Measurements from ENCODE around the gene NPTN.
"Not testable (repeated sequence)": the region's sequence is repeated elsewhere in the genome, so short reads cannot be mapped to it uniquely, and the experiment has no call there.

Gene NPTN

GRCh38 chr15:73600413-73601335 lies 32.5 kb downstream of the NPTN start:
- no peak for DNase-seq

DNA sequence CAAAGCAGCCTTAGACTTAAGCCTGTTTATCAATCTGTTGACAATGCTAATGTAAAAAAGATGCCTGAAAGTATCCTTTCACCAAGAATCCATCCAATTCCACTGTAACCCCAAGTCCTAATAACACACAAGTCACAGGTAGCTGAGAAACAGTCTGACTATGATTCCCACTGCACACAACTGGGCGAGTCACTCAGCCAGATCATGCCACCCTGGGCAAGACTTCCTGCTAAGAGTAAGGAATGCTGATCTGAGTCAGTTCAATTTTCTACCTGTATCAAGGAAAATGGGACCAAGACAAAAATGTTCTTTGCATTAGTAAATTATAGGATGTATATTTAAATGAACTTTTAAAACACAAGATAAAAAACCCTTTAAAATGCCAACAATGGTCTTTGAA lies 33.3 kb downstream of the NPTN start:
- no peak for DNase-seq

DNA sequence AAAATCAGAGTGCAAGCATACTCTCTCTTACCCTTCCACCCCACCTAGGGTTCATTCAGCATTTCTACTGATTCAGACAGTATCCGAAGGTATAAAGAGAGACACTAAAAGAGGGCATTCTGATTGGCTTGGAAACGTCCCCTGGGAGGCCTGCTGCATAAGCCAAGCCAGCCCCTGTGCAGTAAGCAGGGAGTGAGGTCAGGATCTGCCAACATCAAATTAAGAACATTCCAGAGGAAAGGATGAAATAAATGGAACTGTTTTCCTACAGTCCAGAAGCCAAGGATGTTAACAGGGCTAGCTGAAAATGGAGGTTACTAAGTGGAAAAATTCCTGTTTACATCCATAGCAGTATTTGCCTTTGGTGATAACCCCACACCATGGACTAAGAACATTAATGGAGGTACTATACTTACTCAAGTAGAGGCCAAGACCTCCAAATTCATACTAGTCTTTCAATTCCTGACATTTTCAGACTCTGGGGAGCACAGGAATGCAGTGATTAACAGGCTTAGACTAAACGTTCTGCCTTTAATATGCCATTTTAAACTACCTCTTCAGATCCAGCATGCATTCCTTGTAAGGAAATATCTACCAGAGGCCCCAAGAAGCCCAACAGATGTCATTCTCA lies 34.5 kb downstream of the NPTN start:
- DNase-seq = no peak

GRCh38 chr15:73597036-73597638 lies 36.1 kb downstream of the NPTN start:
- DNase-seq = no peak

DNA sequence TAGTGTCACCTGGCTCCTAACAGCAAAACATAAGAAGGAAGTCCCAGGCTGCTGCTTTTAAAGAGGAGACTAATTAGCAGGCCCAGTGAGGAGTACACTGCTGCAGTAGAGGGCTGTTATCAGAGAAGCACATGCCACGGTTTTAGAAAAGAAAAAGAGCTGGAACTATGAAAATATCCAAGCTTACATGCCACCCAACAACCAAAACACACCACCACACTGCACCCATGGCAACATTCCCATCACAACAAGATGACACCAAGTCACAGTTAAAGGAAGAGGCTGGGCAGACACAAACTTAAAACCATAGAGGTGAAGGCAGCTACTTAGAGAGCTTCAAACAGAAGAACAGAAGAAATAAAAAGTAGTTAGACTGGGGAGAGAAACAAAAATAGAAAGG lies 37.0 kb downstream of the NPTN start:
- DNase-seq = no peak

- no peak for DNase-seq
Observed at GRCh38 chr15:73594109-73594508, 39.1 kb downstream of the NPTN start.

- DNase-seq = peak in 1 of 2 experiments; percentile 7
Observed at GRCh38 chr15:73593304-73594074, 39.7 kb downstream of the NPTN start.

GRCh38 chr15:73590263-73590662 lies 42.9 kb downstream of the NPTN start:
- no peak for DNase-seq

- no peak for DNase-seq
Observed at GRCh38 chr15:73589766-73590165, 43.4 kb downstream of the NPTN start.

GRCh38 chr15:73585871-73586654 lies 47.1 kb downstream of the NPTN start:
- no peak for DNase-seq

DNA sequence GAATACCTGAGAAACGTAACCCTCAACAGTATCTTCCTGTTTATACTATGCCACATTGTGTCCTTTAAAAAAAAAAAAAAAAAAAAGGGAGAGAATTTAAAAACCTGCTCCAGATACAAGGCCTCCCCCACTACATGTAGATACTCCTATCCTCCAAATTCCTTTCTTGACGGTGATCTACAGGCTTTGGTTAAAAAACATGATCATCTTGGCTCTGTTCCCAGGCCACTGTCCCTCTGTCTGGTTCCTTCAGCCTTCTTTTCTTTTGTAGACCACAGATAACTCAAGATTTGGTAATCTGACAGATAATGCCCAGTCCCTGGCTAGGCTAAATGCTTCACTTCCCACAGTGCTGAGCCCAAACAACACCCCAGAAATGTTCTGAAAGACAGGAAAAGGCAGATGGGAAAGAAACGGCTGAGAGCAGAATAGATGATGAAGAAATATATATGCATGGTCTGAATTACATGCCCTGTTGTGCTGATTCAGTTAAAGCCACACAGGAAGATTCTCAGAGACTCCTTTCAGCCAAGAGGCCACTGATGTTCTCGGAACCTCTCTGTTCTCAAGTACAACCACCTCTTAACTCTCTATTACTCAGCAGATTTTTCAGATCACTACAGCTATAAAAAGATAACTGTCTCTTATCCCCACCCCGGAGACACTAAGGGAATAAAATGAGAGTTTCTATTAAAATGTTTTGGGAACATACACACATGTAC lies 48.3 kb downstream of the NPTN start:
- no peak for DNase-seq

DNA sequence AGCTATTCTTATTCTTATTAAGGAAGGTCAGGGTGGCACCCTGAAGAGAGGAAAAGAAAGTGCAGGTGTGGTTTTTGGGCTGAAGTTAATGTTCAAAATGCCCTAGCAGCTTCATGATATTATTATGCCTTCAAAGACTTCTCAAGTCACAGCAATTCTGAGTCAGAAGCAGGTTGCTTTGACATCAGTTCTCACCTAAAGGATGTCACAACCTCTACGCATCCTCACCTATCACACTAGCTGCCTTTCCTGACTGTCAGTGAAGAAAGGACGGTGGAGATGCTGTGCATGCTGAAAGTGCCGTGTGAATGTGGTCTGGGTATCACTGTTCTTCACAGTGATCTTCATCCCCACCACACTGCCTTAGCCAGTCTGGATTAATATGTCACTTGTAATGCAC lies 49.6 kb downstream of the NPTN start:
- no peak for DNase-seq

GRCh38 chr15:73582851-73583379 lies 50.3 kb downstream of the NPTN start:
- no peak for DNase-seq

GRCh38 chr15:73578026-73578425 lies 55.2 kb downstream of the NPTN start:
- DNase-seq = no peak

DNA sequence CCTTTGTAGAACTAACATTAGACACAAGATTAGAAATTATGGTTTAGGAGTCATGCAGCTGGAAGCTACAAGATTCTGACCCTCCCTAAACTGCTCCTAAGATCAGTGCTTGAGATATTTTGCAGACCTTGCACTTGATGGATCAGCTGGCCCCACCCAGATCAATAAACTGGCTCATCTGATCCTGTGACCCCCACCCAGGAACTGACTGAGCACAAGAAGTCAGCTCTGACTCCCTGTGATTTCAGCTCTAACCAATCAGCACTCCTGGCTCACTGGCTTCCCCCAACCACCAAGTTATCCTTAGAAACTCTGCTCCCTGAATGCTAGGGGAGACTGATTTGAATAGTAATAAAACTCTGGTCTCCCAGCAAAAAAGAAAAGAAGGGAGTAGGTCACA lies 55.6 kb downstream of the NPTN start:
- DNase-seq = not testable (repeated sequence)

DNA sequence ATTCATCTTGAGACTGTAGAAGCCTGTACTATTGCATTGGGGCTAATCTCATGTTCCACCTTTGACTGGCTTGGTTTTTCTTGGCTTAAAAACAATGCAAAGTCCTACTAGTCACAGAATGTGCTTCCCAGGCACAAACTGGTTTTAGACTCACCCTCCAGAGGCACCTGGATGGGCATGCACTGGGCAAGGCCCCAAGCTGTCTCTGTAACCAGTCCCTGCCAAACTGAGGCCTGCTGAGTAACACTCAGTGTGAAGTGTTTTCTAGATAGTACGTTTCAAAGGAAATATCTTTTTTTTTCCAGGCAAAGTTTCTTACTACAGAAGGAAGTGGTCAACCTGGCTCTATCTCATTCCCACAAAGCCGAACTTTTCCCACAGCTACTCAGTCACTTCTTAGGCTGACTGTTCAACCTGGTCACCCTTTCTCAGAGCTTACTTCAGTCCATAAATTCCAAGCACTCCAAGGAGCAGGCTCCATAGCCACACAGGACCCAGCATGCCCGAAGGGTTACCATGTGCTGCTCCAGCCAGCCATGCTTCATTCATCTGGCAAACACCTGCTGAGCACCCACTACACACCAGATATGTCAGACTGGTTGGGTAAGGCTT lies 57.4 kb downstream of the NPTN start:
- DNase-seq = no peak

DNA sequence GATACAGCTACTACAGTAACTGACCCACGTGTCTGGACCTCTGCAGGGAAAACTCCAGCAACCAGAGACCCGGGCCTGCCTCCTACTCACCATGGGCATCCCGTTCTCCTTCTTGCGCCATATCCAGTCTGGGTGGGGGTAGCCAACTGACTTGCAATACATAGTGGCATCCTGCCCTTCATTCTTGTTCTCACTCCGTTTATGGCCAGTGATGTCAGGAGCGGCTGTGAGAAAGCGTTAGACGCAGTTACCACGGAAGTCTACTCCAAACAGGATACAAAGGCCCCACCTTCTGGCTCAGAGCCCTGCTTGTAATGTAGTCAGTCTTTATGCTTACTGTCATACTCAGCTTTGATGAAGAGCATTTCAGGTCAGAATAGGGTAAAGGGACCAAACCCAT lies 59.6 kb downstream of the NPTN start:
- DNase-seq = no peak

- DNase-seq = no peak
Observed at GRCh38 chr15:73573037-73573436, 60.2 kb downstream of the NPTN start.

GRCh38 chr15:73572296-73572695 lies 60.9 kb downstream of the NPTN start:
- DNase-seq = no peak

GRCh38 chr15:73571346-73571745 lies 61.8 kb downstream of the NPTN start:
- no peak for DNase-seq
